ENCODE measurements around the gene CORO2A.

GRCh38 chr9:98159790-98160189 lies 32.6 kb downstream of the CORO2A start:
- no peak for TF ChIP-seq CTCF (conservative IDR thresholded peaks at IDR 0.05)
- TF ChIP-seq ZFX (IDR thresholded peaks at IDR 0.05): no peak
